ENCODE results near the gene DDR2.

- no peak for TF ChIP-seq POLR2AphosphoS5 (IDR thresholded peaks at IDR 0.05)
- TF ChIP-seq POLR2A (IDR thresholded peaks at IDR 0.05) = no peak
Observed at GRCh38 chr1:162687870-162688269, 55.6 kb downstream of the DDR2 start.
